ENCODE data around the gene PRDM11.

Gene PRDM11

GRCh38 chr11:45178223-45178622, 31.8 kb downstream of the PRDM11 start:
- DNase-seq: no peak

- DNase-seq: peak; percentile 58
These were observed 32.6 kb downstream of the PRDM11 start for GRCh38 chr11:45178890-45179671.

- no peak for DNase-seq
These were observed 33.3 kb downstream of the PRDM11 start for GRCh38 chr11:45179686-45180178.

GRCh38 chr11:45180179-45180847, 33.9 kb downstream of the PRDM11 start:
- DNase-seq: peak; percentile 79

GRCh38 chr11:45180848-45181192, 34.4 kb downstream of the PRDM11 start:
- DNase-seq: peak; percentile 94

GRCh38 chr11:45181193-45181888, 34.9 kb downstream of the PRDM11 start:
- DNase-seq: peak; percentile 9

GRCh38 chr11:45181889-45182550, 35.6 kb downstream of the PRDM11 start:
- no peak for DNase-seq

- DNase-seq: peak; percentile 39
These were observed 36.5 kb downstream of the PRDM11 start for GRCh38 chr11:45182902-45183301.

GRCh38 chr11:45184640-45185039, 38.2 kb downstream of the PRDM11 start:
- no peak for DNase-seq

- DNase-seq: peak; percentile 91
These were observed 38.8 kb downstream of the PRDM11 start for GRCh38 chr11:45185228-45185729.

GRCh38 chr11:45187375-45187774, 40.9 kb downstream of the PRDM11 start:
- no peak for DNase-seq

- DNase-seq: no peak
These were observed 41.7 kb downstream of the PRDM11 start for GRCh38 chr11:45188127-45188526.

GRCh38 chr11:45189230-45189629, 42.8 kb downstream of the PRDM11 start:
- no peak for DNase-seq

GRCh38 chr11:45193695-45194094, 47.3 kb downstream of the PRDM11 start:
- DNase-seq: no peak

- no peak for DNase-seq
These were observed 58.3 kb downstream of the PRDM11 start for GRCh38 chr11:45204761-45205160.

- DNase-seq: no peak
These were observed 59.5 kb downstream of the PRDM11 start for GRCh38 chr11:45205978-45206377.

GRCh38 chr11:45208135-45208534, 61.7 kb downstream of the PRDM11 start:
- DNase-seq: no peak

GRCh38 chr11:45209000-45209879, 62.8 kb downstream of the PRDM11 start:
- DNase-seq: no peak

- DNase-seq: peak; percentile 42
These were observed 63.7 kb downstream of the PRDM11 start for GRCh38 chr11:45209891-45210699.

GRCh38 chr11:45210846-45211245, 64.4 kb downstream of the PRDM11 start:
- no peak for DNase-seq

- peak; percentile 8 for DNase-seq
These were observed 65.3 kb downstream of the PRDM11 start for GRCh38 chr11:45211732-45212131.
